Hepatocyte (in vitro differentiated cells): ENCODE results near the gene ASPHD2.

ENCODE experiments used
- CTCF ChIP-seq: fragments of 200-600 bp; sonication (generic); IDR thresholded peaks from 2 replicates; pipeline ENCODE4 v1.5.1; 2016; ENCODE audit warnings: antibody characterized with exemption, mild to moderate bottlenecking; ENCODE audit not compliant: poor library complexity
- EZH2phosphoT487 ChIP-seq: fragments of 200-600 bp; sonication (generic); IDR thresholded peaks from one replicate; pipeline ENCODE4 v1.6.1; 2018; ENCODE audit warnings: antibody characterized with exemption, mild to moderate bottlenecking, low read depth, moderate library complexity; ENCODE audit not compliant: unreplicated experiment, severe bottlenecking

- TF ChIP-seq CTCF (no peak), EZH2phosphoT487 (no peak)
These were observed 57.3 kb downstream of the ASPHD2 start for GRCh38 chr22:26486394-26486793.
